CD4-positive, alpha-beta memory T cell (primary cell): ENCODE results near the gene CEACAM8. TPM values are rescaled to one million over a fixed set of nuclear protein-coding genes. Genes with fewer than 3 reads are reported as not detected.

Experiments used
- polyA plus RNA-seq, 2 donors: library from polyadenylated mRNA; unstranded; fragments of 300-500 nt; fragmentation: Illumina TruSeq; gene quantifications; one replicate each; pipeline ENCODE4 v1.2.3, GENCODE V29; 2021
- total RNA-seq, 2 experiments: library from RNA; stranded (reverse); gene quantifications; one replicate each; pipeline ENCODE4 v1.2.3, GENCODE V29; 2021

The CEACAM8 gene
- total and polyA plus RNA-seq, 4 experiments from 2014 or later, result not detected

Other genes with a start within 250 kb of the CEACAM8 start
- gene CNFN, start 204.6 kb downstream of the CEACAM8 start, total RNA-seq, result not detected
- gene CNFN, start 204.6 kb downstream of the CEACAM8 start, polyA plus RNA-seq, result under 1 TPM in 1 of 2 donors, not detected in 1; 0.96 TPM
- gene LIPE, start 167.5 kb downstream of the CEACAM8 start, total RNA-seq, result 10 to 100 TPM; 32.5 to 32.6 TPM
- gene LIPE, start 167.5 kb downstream of the CEACAM8 start, polyA plus RNA-seq, result 1 to 10 TPM; 4.0 to 7.4 TPM
- gene CXCL17, start 152.0 kb downstream of the CEACAM8 start, total RNA-seq, result not detected
- gene CXCL17, start 152.0 kb downstream of the CEACAM8 start, polyA plus RNA-seq, result not detected
- gene CEACAM1, start 66.4 kb downstream of the CEACAM8 start, total RNA-seq, result 1 to 10 TPM; 1.3 to 1.6 TPM
- gene CEACAM1, start 66.4 kb downstream of the CEACAM8 start, polyA plus RNA-seq, result 1 to 10 TPM; 1.8 to 5.5 TPM
- not detected for gene PSG3, start 145.6 kb upstream of the CEACAM8 start, total RNA-seq
- not detected for gene PSG3, start 145.6 kb upstream of the CEACAM8 start, polyA plus RNA-seq
- not detected for gene PSG8, start 170.8 kb upstream of the CEACAM8 start, total RNA-seq
- gene PSG8, start 170.8 kb upstream of the CEACAM8 start, polyA plus RNA-seq, result not detected